Measurements from ENCODE around the gene EEA1.
A peak's percentile ranks its signal among the peaks of the same experiment; 100 is the strongest.

EEA1 gene

DNA sequence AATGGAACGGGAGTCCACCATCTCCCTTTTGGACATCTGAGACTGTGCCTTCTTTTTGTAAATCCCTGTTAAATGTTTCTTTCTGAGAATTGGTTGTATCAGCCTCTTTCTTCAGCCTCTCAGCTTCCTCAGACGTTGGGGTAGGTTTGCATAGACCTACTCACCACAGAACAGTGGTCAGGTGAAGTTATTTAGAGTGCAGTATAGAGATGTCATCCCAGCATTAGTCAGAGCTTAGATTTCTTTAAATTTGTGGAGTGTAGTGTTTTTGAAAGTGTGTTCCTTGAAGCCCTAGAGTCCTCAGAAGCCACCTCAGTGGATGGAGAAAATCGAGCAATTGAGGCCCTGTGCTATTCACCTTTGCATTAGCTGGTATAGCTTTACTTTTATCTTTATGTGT is 8.9 kb upstream of the EEA1 start:
- no peak for DNase-seq

DNA sequence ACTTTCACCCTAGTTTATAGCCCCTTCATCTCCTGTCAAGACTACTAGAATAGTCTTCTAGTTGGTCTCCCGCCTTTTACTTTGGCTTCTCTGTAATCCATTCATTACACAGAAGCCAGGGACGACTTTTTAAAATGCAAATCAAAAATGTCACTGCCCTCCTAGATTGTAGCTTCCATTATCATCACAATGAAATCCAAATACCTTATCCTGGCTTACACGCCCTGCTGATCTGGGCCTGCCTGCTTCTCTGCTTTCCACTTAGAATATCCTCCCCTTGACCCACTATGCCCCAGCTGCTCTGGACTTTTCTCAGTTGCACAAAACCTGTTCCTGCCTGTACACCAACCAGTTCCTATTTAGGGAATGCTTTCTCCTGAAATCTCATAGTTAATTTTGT is 4.5 kb upstream of the EEA1 start:
- DNase-seq, result no peak

DNA sequence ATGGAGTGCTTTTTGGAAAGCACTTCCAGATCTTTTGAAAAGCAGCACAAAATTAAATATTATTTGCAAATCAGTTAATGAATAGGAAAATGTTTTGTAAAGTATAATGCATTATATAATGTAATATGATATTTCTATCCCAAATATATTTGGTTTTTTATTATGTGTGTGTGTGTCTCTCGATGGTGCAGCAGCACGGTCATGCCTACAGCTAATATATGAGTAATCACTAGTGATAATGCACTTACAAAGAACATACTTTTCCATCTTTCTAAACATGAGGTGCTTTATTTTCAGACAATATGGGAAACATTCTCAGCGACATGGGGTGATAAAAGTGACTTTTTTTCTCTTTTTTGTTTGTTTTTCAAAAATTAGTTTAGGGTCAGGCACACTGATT is 1.3 kb upstream of the EEA1 start:
- no peak for DNase-seq

DNA sequence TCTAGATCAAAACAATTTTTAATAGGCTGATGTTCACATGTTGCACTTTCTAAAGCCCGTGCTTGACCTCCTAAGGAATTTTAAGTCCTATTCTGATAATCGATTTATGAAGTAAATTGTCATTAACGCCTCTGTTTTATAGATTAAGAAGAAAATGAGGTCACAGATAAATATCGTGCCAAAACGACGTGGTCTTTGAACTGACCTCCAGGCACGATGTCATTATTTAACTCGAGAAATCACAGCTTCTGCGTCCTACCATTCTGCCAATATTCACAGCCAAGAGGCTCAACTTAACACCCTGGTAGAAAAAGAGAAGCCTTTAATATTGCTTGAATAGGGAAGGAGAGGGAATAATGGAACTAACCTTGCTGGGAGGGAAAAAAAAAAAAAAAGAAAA is 888 bp upstream of the EEA1 start:
- DNase-seq, result no peak

DNA sequence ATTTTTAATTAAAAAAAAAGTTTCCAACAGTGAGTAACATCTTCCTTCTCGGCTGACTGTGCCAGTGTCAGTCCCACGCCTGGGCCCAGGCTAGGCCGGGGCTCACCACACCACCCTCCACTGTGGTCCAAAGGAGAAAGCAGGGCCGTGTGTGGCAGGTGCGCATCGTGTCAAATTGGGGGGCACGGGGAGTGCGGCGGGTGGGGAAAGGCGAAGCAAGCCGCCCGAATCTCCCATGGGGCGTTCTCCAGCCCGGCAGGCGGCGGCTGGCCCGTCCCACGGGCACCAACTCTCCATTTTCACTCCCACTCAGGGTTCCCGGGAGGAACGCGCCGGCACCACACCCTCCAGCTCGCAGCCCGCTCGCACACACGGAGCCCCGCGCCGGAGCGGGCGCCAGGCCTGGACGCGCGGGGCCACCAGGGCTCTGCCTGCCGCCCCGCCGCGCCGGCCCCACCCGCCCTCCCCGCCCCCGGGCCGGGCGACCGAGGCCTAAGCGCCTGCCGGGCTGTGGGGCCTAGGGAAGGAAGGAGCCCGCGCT is 604 bp downstream of the EEA1 start:
- peak; percentile 78 for DNase-seq

DNA sequence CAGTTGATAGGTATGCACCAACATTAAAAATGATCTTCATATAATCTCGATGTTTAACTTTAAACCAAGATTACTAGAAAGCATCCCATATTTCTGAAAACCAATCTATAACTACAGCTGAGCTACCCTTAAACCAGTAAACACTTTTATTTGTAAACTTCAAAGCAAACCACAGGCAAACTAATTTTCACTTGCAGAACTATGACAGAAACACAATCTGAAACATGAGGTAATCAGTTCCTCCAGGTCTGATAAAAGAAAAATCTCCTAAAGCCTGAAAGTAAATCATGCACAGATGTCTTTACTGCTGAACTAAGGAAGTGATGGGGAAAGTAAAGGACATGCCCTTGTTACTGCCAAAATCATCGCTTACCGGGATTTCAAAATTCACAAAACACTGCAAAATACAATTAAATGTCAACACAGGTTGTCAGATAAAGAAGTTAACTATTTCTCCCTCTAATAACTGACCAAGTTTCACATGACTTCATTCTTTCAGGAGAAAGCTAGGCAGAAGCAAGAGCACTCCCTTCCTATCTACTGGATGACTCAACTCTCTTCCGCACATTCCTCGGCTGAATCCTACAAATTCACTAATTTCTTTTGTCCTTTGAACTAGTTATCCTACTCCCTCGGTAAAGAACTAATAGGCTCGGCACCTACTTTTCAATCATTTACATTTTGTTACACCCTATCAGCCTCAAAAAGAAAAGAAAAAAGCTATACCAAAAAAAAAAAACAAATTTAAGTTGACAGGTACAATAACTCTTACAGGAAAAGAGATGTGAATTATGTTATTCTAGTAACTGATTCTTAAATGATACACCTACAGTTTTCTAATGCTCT is 1.4 kb downstream of the EEA1 start:
- DNase-seq, result no peak

DNA sequence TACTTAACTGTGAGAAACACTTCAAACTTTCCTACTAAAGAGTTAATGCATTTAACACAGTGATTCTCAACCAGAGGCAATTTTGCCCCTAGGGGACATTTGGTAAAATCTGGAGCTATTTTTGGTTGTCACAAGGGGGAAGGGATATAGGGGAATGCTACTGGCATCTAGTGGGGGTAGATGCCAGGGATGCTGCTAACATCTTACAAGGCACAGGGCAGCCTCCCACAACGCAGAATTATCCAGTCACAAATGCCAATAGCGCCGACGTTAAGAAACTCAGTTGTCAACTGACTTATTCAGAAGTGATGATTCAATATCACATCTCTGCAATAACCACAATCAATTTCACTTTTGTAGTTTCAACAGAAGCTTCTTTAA is 2.0 kb downstream of the EEA1 start:
- peak; percentile 73 for DNase-seq

DNA sequence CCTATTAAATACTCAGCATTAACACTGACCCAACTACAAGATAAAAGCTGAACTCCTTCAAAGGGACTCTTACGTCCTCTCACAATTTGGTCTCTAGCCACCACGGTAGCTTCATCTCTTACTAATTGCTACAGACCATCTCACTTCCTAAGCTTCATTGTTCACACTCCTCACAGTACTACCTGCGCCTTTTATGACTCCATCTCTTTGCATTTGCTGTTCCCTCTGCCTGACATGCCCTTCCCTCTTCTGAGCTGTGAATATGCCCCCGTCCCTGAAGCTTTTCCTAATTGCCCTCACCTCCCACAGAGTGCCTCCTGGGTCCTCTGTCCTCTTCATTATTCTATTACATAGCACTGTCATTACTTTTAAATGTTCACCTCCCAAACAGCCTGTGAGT is 2.5 kb downstream of the EEA1 start:
- DNase-seq, result no peak

DNA sequence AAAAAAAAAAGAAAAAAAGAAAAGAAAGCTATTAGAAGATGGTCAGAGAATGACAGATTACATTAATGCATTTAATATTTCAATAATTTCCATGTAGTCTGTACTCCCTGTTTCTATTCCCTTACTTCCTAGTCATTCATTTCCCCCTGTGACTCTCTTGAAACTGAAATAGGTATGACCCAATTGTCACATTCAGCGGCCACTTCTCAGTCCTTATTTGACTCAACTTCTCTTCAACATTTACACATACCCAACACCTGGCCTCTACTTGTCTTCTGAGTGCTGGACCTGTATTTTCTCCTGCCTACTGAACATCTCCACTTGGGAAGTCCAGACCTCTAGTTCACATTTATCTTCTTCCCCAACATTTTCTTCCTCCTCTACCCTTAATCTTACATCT is 7.2 kb downstream of the EEA1 start:
- DNase-seq, result peak; percentile 19

DNA sequence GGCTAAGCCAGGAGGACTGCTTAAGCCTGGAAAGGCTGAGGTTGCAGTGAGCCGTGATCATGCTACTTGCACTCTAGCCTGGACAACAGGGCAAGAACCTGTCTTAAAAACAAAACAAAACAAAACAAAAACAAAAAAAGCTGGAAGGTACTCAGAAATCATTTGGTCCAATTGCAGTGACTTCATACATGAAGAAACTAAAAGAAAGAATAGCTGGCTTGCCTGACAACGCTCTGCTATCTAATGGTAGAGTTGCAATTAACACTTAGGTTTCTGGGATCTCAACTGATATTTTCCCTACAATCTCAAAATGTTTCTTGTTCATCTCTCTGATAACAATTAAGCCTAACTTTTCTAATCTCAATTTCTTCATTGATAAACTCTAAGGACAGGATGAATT is 13.7 kb downstream of the EEA1 start:
- DNase-seq, result no peak

DNA sequence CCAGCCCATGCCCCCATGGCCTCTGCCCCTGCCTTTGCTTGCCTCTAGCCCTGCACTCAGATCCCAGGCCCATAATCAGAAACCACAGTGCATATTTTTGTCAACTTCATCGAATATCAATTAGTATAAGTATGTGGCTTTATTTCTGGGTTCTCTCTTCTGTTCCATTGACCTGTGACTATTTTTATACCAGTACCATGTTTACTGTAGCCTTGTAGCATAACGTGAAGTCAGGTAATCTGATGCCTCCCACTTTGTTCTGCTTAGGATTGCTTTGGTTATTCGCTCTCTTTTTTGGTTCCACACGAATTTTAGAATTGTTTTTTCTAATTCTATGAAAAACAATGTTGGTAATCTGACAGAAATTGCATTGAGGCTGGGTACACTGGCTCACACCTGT is 14.9 kb downstream of the EEA1 start:
- DNase-seq, result no peak

DNA sequence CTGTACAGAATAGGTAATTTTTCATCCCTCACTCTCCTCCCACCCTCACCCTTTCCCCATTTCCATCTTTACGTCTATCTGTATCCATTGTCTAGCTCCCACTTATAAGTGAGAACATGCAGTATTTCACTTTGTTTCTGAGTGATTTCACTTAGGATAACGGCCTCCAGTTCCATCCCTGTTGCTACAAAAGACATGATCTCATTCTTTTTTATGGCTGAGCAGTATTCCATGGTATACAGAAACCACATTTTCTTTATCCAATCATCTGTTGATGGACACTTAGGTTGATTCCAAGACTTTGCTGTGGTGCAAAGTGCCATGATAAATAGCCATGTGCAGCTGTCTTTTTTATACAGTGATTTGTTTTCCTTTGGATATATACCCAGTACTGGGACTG is 16.4 kb downstream of the EEA1 start:
- DNase-seq, result no peak

DNA sequence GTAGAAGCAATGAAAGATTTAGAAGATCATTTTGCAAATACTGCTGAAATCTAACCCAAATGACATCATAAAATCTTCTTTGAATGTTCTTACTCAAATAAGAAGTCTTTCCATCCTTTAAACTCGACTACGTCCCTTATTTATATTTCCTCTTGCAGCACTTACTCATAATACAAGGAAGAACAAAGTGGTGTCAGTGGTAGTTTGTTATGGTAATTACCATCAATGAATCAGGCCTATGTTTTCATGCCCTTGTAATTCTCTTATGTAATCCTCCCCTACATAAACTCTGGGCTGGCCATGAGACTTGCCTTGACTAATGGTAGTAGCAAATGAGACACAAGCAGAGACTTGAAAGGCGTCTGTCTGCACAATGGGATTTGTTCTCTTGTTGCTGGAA is 17.0 kb downstream of the EEA1 start:
- DNase-seq, result peak; percentile 17

DNA sequence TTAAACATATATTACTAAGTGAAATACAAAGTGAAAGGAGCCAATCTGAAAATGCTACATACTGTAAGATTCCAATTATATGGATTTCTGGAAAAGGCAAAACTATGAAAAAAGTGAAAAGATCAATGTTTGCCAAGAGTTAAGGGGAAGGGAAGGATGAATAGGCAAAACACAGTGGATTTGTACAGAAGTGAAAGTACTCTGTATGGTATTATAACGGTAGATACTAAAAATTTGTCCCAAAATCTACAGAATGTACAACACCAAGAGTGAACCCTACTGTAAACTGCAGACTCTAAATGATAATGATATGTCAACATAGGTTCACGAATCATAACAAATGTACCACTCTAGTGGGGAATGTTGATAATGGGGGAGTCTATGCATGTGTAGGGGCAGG is 17.8 kb downstream of the EEA1 start:
- no peak for DNase-seq

DNA sequence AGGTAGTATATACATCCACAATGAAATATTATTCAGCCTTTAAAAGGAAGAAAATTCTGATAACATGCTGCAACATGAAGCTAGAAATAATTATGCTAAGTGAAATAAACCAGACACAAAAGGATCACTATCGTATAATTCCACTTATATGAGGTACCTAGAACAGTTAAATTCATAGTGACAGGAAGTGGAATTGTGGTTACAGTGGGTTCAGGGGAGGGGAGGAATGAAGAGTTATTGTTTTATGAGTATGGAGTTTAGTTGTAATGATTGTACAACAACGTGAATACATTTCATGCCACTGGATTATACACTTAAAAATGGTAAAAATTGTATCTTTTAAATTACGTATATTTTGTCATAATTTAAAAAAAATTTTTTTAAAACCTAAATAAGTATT is 21.0 kb downstream of the EEA1 start:
- no peak for DNase-seq

DNA sequence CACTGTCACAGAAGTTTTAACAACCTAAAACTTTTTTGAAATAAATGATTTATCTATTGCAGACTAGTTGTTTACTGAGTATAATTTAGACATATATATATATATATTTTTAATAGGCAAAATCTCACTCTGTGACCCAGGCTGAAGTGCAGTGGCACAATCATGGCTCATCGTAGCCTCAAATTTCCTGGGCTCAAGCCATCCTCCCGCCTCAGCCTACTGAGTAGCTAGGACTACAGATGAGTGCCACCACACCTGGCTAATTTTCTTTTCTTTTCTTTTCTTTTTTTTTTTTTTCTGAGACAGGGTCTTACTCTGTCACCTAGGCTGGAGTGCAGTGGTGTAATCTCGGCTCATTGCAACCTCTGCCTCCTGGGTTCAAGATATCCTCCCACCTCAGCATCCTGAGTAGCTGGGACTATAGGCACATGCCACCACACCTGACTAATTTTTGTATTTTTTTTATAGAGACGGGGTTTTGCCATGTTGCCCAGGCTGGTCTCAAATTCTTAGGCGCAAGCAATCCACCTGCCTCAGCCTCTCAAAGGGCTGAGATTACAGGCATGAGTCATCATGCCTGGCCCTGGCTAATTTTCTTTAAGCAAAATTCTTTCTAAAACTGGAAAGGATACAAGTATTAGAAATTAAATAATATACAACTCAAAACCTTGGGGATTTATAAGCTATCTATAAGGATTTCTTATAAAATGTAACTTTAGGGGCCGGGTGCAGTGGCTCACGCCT is 23.1 kb downstream of the EEA1 start:
- DNase-seq, result no peak

DNA sequence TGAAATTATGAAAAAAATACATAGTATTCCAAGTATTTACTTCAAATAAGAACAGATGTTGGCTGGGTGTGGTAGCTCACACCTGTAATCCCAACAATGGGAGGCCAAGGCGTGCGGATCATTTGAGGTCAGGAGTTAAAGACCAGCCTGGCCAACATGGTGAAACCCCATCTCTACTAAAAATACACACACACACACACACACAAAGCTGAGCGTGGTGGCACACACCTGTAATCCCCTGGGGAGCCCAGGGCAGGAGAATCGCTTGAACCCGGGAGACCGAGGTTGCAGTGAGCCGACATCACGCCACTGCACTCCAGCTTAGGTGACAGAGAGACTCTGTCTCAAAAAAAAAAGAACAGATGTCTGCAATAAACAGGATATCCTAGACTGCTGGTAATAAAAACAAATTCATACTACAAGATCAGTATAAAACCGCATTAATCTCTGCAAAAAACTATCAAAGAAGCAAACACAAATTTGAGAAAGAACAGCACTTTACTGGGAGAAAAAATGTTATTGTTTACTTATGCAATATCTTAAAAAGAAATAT is 23.8 kb downstream of the EEA1 start:
- no peak for DNase-seq

DNA sequence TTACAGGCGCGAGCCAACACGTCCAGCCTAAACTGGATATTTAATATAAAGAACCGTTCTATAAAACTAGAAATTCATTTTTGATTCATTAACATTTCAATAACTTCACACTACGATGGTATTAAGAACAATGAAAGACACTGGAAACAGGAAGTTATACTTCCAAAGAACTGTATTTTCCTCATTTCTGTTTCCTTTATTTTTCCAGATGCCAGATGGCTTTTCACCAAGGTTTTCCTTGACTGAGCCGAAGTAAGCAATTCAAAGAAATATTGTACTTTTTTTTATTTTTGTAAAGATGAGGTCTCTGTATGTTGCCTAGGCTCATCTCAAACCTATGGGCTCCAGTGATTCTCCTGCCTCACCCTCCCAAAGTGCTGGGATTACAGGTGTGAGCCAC is 28.2 kb downstream of the EEA1 start:
- DNase-seq, result no peak

DNA sequence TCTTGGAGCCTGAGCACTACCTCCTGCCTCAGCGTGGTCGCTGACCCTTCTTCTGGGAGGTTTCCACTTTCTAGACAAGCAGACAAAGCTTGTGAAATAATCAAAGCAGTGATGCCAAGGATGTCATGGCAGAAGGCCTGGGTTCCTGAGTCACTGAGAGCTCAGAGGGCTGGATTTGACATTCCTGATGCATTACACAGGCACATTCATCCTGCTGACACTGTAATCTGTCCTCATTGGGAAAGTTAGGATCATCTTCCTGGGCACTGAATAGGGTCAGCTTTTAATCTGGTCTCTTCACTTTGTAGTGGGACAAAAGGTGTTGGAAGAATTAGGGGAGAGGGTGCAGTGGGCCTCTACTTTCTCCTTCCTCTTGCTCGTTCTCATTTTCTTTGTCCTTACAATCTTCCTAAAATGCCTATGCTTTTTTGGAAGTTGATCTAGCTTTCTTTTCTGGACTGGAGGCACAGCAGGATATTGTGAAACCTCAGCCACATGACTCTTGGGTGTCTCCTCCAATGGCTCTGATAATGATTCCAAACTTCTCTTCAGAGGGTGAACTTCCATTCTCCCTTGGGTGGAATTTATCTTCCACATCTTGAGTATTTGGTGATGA is 29.6 kb downstream of the EEA1 start:
- DNase-seq, result no peak

DNA sequence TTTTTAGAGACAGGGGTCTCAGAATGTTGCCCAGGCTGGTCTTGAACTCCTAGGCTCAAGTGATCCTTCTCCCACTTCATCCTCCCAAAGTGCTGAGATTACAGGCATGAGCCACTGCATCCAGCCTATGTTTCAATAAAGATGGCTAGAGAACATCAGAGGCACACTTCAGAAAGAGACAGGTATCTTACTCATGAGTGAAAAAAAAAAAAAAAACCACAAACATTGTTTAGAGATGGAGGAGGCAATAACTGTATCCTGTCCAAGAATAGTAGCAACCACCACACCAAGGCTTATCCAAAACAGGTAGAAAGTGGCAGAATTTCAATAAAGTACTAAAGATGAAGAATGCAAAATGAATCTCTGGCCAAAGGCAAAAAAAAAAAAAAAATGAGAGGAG is 30.3 kb downstream of the EEA1 start:
- no peak for DNase-seq

DNA sequence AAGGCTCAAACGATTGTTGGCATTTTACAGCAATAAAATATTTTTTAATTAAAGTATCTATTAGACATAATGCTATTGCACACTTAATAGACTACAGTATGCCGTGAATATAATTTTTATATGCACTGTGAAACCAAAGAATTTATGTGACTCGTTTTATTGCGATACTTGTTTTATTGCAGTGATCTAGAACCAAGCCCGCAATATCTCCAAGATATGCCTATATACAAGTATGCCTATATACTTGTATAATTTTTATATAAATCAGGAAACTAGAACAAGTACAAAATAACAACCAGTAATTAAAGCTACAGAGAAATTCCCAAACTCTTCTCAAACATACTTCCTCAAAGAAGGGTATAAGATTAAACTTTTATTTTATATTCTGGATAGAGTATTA is 31.3 kb downstream of the EEA1 start:
- DNase-seq, result no peak

DNA sequence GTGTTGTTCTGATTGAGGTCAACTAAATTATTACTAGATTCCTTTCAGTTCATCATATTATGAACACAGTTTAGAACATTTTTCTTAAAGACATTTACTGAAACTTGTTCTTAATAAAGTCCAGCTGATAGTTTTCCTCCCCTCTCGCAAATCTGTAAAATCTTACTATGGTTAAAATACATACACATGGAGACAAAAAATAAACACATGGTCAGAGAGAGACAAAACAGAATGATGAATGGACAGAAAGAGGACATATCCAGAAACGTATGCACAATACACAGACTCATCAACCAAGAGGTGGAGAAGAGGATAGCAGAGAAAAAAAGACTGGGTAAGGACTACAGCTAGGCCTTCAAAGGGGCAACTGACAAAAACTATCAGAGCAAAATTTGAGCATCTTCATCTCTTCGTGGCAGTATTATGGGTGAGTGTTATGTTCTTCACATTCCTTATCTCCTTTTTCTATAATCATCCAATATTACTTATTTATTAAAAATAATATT is 38.4 kb downstream of the EEA1 start:
- no peak for DNase-seq

DNA sequence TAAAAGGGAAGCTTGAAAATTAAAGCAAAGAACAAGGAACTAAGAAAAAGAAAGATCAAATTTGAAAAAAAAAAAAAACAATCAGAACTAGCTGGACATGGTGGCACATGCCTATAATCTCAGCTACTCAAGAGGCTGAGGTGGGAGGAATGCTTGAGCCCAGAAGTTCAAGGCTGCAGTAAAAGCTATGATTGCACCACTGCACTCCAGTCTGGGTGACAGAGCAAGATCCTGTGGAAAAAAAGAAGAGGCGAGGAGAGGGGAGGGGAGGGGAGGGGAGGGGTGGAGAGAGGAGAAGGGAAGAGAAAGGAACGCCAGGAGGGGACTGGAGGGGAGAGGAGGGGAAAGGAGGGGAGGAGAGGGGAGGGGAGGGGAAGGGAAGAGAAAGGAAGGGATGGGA is 43.0 kb downstream of the EEA1 start:
- no peak for DNase-seq
